GM12891 (cell line): ENCODE data around the gene PXDC1.

Experiments
- POLR2A ChIP-seq: IDR thresholded peaks from 2 replicates; pipeline ENCODE4 v1.6.1; 2011; ENCODE audit warnings: low read depth, low read length, control low read depth
- POU2F2 ChIP-seq: IDR thresholded peaks from 2 replicates; pipeline ENCODE4 v1.6.1; 2011; ENCODE audit warnings: low read depth, mild to moderate bottlenecking, control low read depth, low read length, moderate library complexity
- SPI1 ChIP-seq: IDR thresholded peaks from 2 replicates; pipeline ENCODE4 v1.6.1; 2011; ENCODE audit warnings: low read depth, low read length, control low read depth
- TAF1 ChIP-seq: IDR thresholded peaks from 2 replicates; pipeline ENCODE4 v1.6.1; 2011; ENCODE audit warnings: low read depth, low read length, control low read depth

DNA sequence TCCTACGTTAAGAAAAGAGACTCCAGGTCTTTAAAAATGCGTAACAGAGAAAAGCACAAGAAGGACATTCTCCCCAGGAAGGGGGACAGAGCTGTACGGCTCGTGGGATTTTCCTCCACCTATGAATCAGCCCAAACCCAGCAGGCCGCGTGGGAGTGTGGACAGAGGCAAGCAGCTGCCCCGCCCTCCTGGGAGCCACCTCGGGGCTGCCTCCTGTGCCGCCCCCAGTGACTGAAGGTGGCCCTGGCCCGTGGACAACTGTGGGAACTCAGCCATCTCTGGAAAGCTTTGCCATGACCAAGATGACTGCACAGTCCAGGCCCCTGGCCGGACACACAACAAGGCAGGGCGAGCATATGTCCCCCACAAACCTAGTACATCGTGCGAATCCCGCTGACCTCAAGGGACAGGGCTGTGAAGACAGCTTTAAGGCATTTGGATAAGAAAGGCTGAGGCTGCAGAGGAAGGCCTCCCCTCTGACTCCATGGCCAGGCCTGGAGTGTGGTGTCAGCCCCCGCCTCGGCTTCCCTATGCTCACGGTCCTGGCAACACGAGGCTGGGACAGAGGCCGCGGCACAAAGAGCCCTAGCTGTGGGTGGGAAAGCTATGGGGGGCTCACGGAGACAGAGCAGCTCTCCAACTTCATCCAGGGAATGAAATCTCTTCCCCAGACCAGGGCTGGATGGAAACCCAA, 26.9 kb downstream of the PXDC1 start:
- TF ChIP-seq POLR2A (no peak), POU2F2 (no peak), TAF1 (no peak), SPI1 (no peak)
